IMR-90 (cell line): ENCODE data around the gene NT5DC1. TPM values are rescaled to one million over a fixed set of nuclear protein-coding genes. Genes with fewer than 3 reads are reported as not detected.

ENCODE experiments used
- ATAC-seq: fragments of 200-7000 bp; cut with Tn5 transposase; 2 replicates; pipeline ENCODE4 v1.9.1; 2020; ENCODE audit warnings: low read depth, mild to moderate bottlenecking, moderate library complexity
- BruUV-seq: library from RNA; stranded (reverse); fragments of 400-500 nt; replicated peaks from 2 replicates; lab custom pipeline; 2021; lab: Mats Ljungman, UMichigan
- CTCF ChIA-PET: fragments of 300-600 bp; formaldehyde crosslinking; extraction: SDS; loops from one replicate; lab custom pipeline; 2021; ENCODE audit warnings: antibody characterized with exemption; lab: Yijun Ruan, JAX
- POLR2A ChIA-PET: fragments of 300-600 bp; sonication (Branson Sonifier 250); formaldehyde crosslinking; loops from one replicate; lab custom pipeline; 2022; ENCODE audit warnings: antibody characterized with exemption; ENCODE audit not compliant: unreplicated experiment; lab: Charles Lee
- DNase-seq: peaks from one replicate; pipeline ENCODE4 v3.0.0; 2013
- H2AFZ ChIP-seq: replicated peaks from 2 replicates; pipeline ENCODE3; 2013; ENCODE audit warnings: low read length, mild to moderate bottlenecking; ENCODE audit not compliant: poor library complexity
- H2AK5ac ChIP-seq: 2 replicates; pipeline ENCODE4 v1.6.1; 2013; ENCODE audit warnings: low read depth, low read length, inconsistent platforms
- H2AK9ac ChIP-seq: replicated peaks from 2 replicates; pipeline ENCODE3; 2013; ENCODE audit warnings: mild to moderate bottlenecking, low read depth, low read length, moderate library complexity; ENCODE audit not compliant: poor library complexity
- H2BK120ac ChIP-seq: 2 replicates; pipeline ENCODE4 v1.6.1; 2013; ENCODE audit warnings: low read depth, low read length, inconsistent platforms
- H2BK15ac ChIP-seq: 3 replicates; pipeline ENCODE4 v1.6.1; 2013; ENCODE audit warnings: low read depth, low read length, inconsistent platforms
- H2BK20ac ChIP-seq: 2 replicates; pipeline ENCODE4 v1.6.1; 2013; ENCODE audit warnings: low read depth, mild to moderate bottlenecking, inconsistent platforms, low read length, moderate library complexity
- H2BK5ac ChIP-seq: 2 replicates; pipeline ENCODE4 v1.6.1; 2013; ENCODE audit warnings: mild to moderate bottlenecking, low read depth, low read length, inconsistent platforms; ENCODE audit not compliant: poor library complexity, severe bottlenecking
- H3K14ac ChIP-seq: replicated peaks from 2 replicates; pipeline ENCODE4 v1.6.1; 2013; ENCODE audit warnings: low read depth, low read length, inconsistent platforms
- H3K18ac ChIP-seq: 2 replicates; pipeline ENCODE4 v1.6.1; 2013; ENCODE audit warnings: low read depth, low read length, control low read depth
- H3K23ac ChIP-seq: 2 replicates; pipeline ENCODE4 v1.6.1; 2013; ENCODE audit warnings: low read depth, low read length, inconsistent platforms
- H3K27ac ChIP-seq: 2 replicates; pipeline ENCODE4 v1.5.1; 2013; ENCODE audit warnings: mild to moderate bottlenecking, control low read depth, low read length; ENCODE audit not compliant: insufficient read depth
- H3K27me3 ChIP-seq: 2 replicates; pipeline ENCODE4 v1.6.1; 2013; ENCODE audit warnings: low read length; ENCODE audit not compliant: control insufficient read depth, insufficient read depth
- H3K36me3 ChIP-seq: 2 replicates; pipeline ENCODE4 v1.6.1; 2013; ENCODE audit warnings: low read length, mixed read lengths; ENCODE audit not compliant: control insufficient read depth, insufficient read depth
- H3K4ac ChIP-seq: 2 replicates; pipeline ENCODE4 v1.6.1; 2013; ENCODE audit warnings: low read depth, low read length, inconsistent platforms
- H3K4me1 ChIP-seq: 2 replicates; pipeline ENCODE4 v1.6.1; 2013; ENCODE audit warnings: low read length, mixed read lengths; ENCODE audit not compliant: control insufficient read depth, insufficient read depth
- H3K4me2 ChIP-seq: 2 replicates; pipeline ENCODE4 v1.6.1; 2013; ENCODE audit warnings: low read depth, mild to moderate bottlenecking, control low read depth, low read length, moderate library complexity
- H3K4me3 ChIP-seq: 2 replicates; pipeline ENCODE4 v1.5.1; 2013; ENCODE audit warnings: low read depth, mild to moderate bottlenecking, control low read depth, low read length, moderate library complexity; ENCODE audit not compliant: insufficient read depth
- H3K56ac ChIP-seq: 2 replicates; pipeline ENCODE4 v1.6.1; 2013; ENCODE audit warnings: low read length, inconsistent platforms; ENCODE audit not compliant: insufficient read depth; ENCODE audit errors: extremely low read depth
- H3K79me1 ChIP-seq, 2 experiments: 2 replicates each; pipeline ENCODE4 v1.6.1; 2013; ENCODE audit warnings: low read length in 2 of 2, inconsistent platforms in 1 of 2, low read depth in 1 of 2
- H3K9ac ChIP-seq: 2 replicates; pipeline ENCODE4 v1.6.1; 2013; ENCODE audit warnings: low read depth, low read length, control low read depth
- H3K9me1 ChIP-seq: 2 replicates; pipeline ENCODE4 v1.6.1; 2013; ENCODE audit warnings: low read length, inconsistent platforms; ENCODE audit not compliant: insufficient read depth
- H3K9me3 ChIP-seq: 2 replicates; pipeline ENCODE4 v1.6.1; 2013; ENCODE audit warnings: low read length; ENCODE audit not compliant: control insufficient read depth, insufficient read depth
- H4K20me1 ChIP-seq: 2 replicates; pipeline ENCODE4 v1.6.1; 2013; ENCODE audit warnings: low read length, inconsistent platforms; ENCODE audit not compliant: insufficient read depth
- H4K5ac ChIP-seq: 2 replicates; pipeline ENCODE4 v1.6.1; 2013; ENCODE audit warnings: mild to moderate bottlenecking, low read depth, low read length, control low read depth
- H4K8ac ChIP-seq, 2 experiments: 2 replicates each; pipeline ENCODE4 v1.6.1; 2013; ENCODE audit warnings: low read depth in 2 of 2, low read length in 2 of 2, control low read depth in 1 of 2, inconsistent platforms in 1 of 2
- H4K91ac ChIP-seq: 2 replicates; pipeline ENCODE4 v1.6.1; 2013; ENCODE audit warnings: low read depth, low read length, inconsistent platforms; ENCODE audit not compliant: insufficient read depth
- BHLHE40 ChIP-seq: fragments of 150-350 bp; IDR thresholded peaks from 2 replicates; pipeline ENCODE4 v1.6.1; 2016; ENCODE audit warnings: mild to moderate bottlenecking, low read depth, low read length
- CHD1 ChIP-seq: IDR thresholded peaks from 2 replicates; pipeline ENCODE4 v1.6.1; 2012; ENCODE audit warnings: low read depth, low read length, improper control_type of control experiment
- ELK1 ChIP-seq: fragments of 150-350 bp; IDR thresholded peaks from 2 replicates; pipeline ENCODE4 v1.6.1; 2016; ENCODE audit warnings: low read depth, mild to moderate bottlenecking, low read length, moderate library complexity, borderline replicate concordance
- FOS ChIP-seq: fragments of 150-350 bp; IDR thresholded peaks from 2 replicates; pipeline ENCODE4 v1.6.1; 2016; ENCODE audit warnings: low read depth, low read length
- MAFK ChIP-seq: IDR thresholded peaks from 2 replicates; pipeline ENCODE4 v1.6.1; 2012; ENCODE audit warnings: low read depth, low read length, improper control_type of control experiment
- MXI1 ChIP-seq: IDR thresholded peaks from 2 replicates; pipeline ENCODE4 v1.6.1; 2012; ENCODE audit warnings: low read depth, mild to moderate bottlenecking, low read length, moderate library complexity, borderline replicate concordance
- NFE2L2 ChIP-seq: fragments of 150-350 bp; IDR thresholded peaks from 2 replicates; pipeline ENCODE4 v1.6.1; 2016; ENCODE audit warnings: low read depth, mild to moderate bottlenecking, low read length
- RAD21 ChIP-seq: IDR thresholded peaks from 2 replicates; pipeline ENCODE4 v1.6.1; 2012; ENCODE audit warnings: low read length, improper control_type of control experiment
- SMC3 ChIP-seq: fragments of 150-350 bp; IDR thresholded peaks from 2 replicates; pipeline ENCODE4 v1.6.1; 2016; ENCODE audit warnings: low read depth, mild to moderate bottlenecking, antibody characterized with exemption, low read length, moderate library complexity
- WGBS, 2 experiments: methylation state at CpG; one replicate each; pipeline versions ENCODE4 v1.1.5 to v1.1.7; 2013; ENCODE audit warnings: missing lambda C conversion rate in 2 of 2; ENCODE audit not compliant: insufficient read length in 1 of 2; ENCODE audit errors: extremely low coverage in 2 of 2; 5-methylcytosine and 5-hydroxymethylcytosine counted together
- dilution Hi-C: fragments of 300-500 bp; cut with HindIII; formaldehyde crosslinking; loops from one replicate; pipeline ENCODE4 v1.14.3; 2018; ENCODE audit warnings: low sequenced_read_pairs; ENCODE audit not compliant: unreplicated experiment
- in situ Hi-C: fragments of 300-500 bp; cut with MboI; formaldehyde crosslinking; loops from 3 replicates; pipeline ENCODE4 v1.14.3; 2019; ENCODE audit warnings: low sequenced_read_pairs, inconsistent platforms, mixed read lengths
- intact Hi-C: fragments of 100-400 bp; cut with micrococcal nuclease; formaldehyde crosslinking; loops from 2 replicates; pipeline ENCODE4 v1.10.0; 2022
- polyA plus RNA-seq, 3 experiments: library from polyadenylated mRNA; depleted of rRNA; stranded (reverse); fragments of >200 nt; gene quantifications; 2 replicates each; pipeline ENCODE4 v1.2.3, GENCODE V29; 2012; ENCODE audit warnings: low replicate concordance in 1 of 3
- total RNA-seq: library from RNA; depleted of rRNA; stranded (reverse); fragments of >200 nt; gene quantifications from 2 replicates; pipeline ENCODE4 v1.2.3, GENCODE V29; 2012
- TF ChIP-seq, protein P1 (sequence below): conservative IDR thresholded peaks from 2 replicates; pipeline ENCODE4 v1.5.1; 2012; ENCODE audit warnings: mild to moderate bottlenecking, low read depth, low read length, improper control_type of control experiment

Gene NT5DC1
- total and polyA plus RNA-seq, 2 of the 4 experiments (the other 2 are of a cell fraction), result 11.7 to 16.8 TPM

GRCh38 chr6:116268589-116269293, 168.1 kb downstream of the NT5DC1 start:
- Histone ChIP-seq H3K27ac (no peak overlapping the region), H2BK5ac (no peak overlapping the region), H2AK9ac (no peak overlapping the region), H2BK120ac (no peak overlapping the region), H3K14ac (no peak overlapping the region), H3K23ac (no peak overlapping the region), H3K18ac (no peak overlapping the region), H3K27me3 (no peaks in the 10 kb centered on the region), H4K91ac (no peak overlapping the region), H3K79me1 (peaks cover 0 to 24% of the 10 kb centered on the region in 2 experiments; a peak in 2 of 4 replicates), H3K9me1 (peaks cover 10% of the 10 kb centered on the region; the same call in 1 of the 2 replicates), H4K8ac (no peak overlapping the region), H3K4me2 (no peak overlapping the region), H4K5ac (no peak overlapping the region), H3K4me1 (peaks cover 5% of the 10 kb centered on the region; the same call in 1 of the 2 replicates), H3K56ac (no peak overlapping the region), H4K20me1 (no peaks in the 10 kb centered on the region; the same call in 1 of the 2 replicates), H3K4ac (no peak overlapping the region; the same call in 1 of the 2 replicates), H3K4me3 (no peak overlapping the region), H3K36me3 (peaks cover 2% of the 10 kb centered on the region; the same call in 1 of the 2 replicates), H2AFZ (no peak overlapping the region), H2BK15ac (no peak overlapping the region), H2BK20ac (no peak overlapping the region), H3K9ac (no peak overlapping the region), H3K9me3 (no peaks in the 10 kb centered on the region), H2AK5ac (no peak overlapping the region)
- no TSS peak for BruUV-seq
- ATAC-seq (peak; percentile 97), DNase-seq (peak; percentile 86)
- intact Hi-C loops (loop anchor here (1.0 to 5.0 kb wide), 4 partner anchors 51 to 379 kb away; no protein-coding TSS in a partner anchor), in situ Hi-C loops (loop anchor here (5.0 to 10.0 kb wide), 2 partner anchors 266 to 294 kb away; no protein-coding TSS in a partner anchor), dilution Hi-C loops (no loop called here)
- ChIA-PET CTCF (interaction anchor here (0.6 to 3.3 kb wide), 40 partner anchors 8 to 500 kb away, joined by 3 to 22 read pairs (median 4); partner anchors contain the start of genes CALHM5, RSPH4A, RWDD1 and TSPYL1), POLR2A (interaction anchor here (0.6 to 1.6 kb wide), 2 partner anchors 11 to 60 kb away, joined by 3 to 5 read pairs; partner anchors contain the start of gene TSPYL1)
- TF ChIP-seq BHLHE40 (no peak), FOS (no peak), RAD21 (peak; percentile 90), ELK1 (no peak), SMC3 (peak; percentile 84), CHD1 (no peak), MAFK (no peak), MXI1 (no peak), NFE2L2 (no peak)
- TF ChIP-seq, protein P1, sequence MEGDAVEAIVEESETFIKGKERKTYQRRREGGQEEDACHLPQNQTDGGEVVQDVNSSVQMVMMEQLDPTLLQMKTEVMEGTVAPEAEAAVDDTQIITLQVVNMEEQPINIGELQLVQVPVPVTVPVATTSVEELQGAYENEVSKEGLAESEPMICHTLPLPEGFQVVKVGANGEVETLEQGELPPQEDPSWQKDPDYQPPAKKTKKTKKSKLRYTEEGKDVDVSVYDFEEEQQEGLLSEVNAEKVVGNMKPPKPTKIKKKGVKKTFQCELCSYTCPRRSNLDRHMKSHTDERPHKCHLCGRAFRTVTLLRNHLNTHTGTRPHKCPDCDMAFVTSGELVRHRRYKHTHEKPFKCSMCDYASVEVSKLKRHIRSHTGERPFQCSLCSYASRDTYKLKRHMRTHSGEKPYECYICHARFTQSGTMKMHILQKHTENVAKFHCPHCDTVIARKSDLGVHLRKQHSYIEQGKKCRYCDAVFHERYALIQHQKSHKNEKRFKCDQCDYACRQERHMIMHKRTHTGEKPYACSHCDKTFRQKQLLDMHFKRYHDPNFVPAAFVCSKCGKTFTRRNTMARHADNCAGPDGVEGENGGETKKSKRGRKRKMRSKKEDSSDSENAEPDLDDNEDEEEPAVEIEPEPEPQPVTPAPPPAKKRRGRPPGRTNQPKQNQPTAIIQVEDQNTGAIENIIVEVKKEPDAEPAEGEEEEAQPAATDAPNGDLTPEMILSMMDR, result peak; percentile 99
- no CpG with 5 or more reads among the region's 3 CpGs for WGBS, 2 experiments
